Measurements from ENCODE around the gene GPRC5C. TPM values are rescaled to one million over a fixed set of nuclear protein-coding genes. Genes with fewer than 3 reads are reported as not detected.

The GPRC5C gene
- total RNA-seq, 4 donors from 2014 or later = 11.5 to 29.0 (median 16.0) TPM

- TF ChIP-seq CTCF (IDR thresholded peaks at IDR 0.05) = no peak
- DNase-seq (ENCODE audit: low spot score) (no peak), ATAC-seq (ENCODE audit: low FRiP score) (no peak)
Observed at GRCh38 chr17:74389937-74390679, 41.8 kb upstream of the GPRC5C start.

DNA sequence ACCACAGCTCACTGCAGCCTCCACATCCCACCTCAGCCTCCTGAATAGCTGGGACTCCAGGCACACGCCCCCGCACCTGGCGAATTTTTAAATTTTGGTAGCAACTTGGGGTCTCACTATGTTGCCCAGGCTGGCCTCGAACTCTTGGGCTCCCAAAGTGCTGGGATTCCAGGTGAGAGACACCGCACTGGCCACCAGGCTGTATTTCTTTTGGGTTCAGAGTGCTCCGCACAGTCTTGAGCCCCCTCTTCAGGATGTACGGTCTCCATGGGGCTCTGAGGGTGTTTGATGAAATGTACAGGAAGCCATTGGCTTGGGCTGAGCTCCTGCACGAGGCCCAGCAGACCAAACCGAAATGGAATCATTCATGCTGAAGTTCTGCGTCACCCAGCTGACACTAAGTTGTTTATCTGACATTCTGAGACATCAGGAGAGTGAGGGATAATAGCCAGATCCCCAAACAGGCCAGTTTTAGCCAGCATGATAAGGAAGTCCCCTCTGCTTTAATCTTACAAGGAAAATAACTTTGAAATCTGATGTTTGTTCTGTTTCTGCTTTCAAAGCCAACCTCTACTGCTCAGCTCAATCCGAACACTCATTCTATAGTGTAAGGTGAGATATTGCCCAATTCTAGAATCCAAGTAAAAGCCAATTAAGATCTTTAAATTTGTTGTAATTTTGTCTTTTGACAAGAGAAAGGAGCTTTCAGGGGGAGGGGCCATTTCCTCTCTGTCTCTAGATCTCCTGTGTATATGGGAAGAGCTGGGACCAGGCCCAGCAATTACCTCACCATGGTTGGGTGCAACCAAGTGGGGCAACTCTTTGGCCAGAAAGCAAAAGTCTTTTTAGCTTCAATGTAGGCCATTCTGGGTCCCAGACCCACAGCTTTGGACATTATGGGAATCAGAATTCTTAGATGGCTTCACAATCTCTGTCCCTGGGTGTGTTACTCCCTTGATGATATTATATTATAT, 40.9 kb upstream of the GPRC5C start:
- ATAC-seq (ENCODE audit: low FRiP score) (no peak), DNase-seq (ENCODE audit: low spot score) (no peak)
- TF ChIP-seq CTCF (IDR thresholded peaks at IDR 0.05) = no peak

GRCh38 chr17:74391771-74392170, 40.1 kb upstream of the GPRC5C start:
- TF ChIP-seq CTCF (IDR thresholded peaks at IDR 0.05) = no peak
- no peak for DNase-seq (ENCODE audit: low spot score)
- ATAC-seq (ENCODE audit: low FRiP score) = no peak

- no peak for TF ChIP-seq CTCF (IDR thresholded peaks at IDR 0.05)
- no peak for DNase-seq (ENCODE audit: low spot score)
- ATAC-seq (ENCODE audit: low FRiP score) = no peak
Observed at GRCh38 chr17:74392848-74393247, 39.0 kb upstream of the GPRC5C start.

GRCh38 chr17:74393346-74393942, 38.4 kb upstream of the GPRC5C start:
- no peak for TF ChIP-seq CTCF (IDR thresholded peaks at IDR 0.05)
- ATAC-seq (ENCODE audit: low FRiP score) = peak; percentile 70

DNA sequence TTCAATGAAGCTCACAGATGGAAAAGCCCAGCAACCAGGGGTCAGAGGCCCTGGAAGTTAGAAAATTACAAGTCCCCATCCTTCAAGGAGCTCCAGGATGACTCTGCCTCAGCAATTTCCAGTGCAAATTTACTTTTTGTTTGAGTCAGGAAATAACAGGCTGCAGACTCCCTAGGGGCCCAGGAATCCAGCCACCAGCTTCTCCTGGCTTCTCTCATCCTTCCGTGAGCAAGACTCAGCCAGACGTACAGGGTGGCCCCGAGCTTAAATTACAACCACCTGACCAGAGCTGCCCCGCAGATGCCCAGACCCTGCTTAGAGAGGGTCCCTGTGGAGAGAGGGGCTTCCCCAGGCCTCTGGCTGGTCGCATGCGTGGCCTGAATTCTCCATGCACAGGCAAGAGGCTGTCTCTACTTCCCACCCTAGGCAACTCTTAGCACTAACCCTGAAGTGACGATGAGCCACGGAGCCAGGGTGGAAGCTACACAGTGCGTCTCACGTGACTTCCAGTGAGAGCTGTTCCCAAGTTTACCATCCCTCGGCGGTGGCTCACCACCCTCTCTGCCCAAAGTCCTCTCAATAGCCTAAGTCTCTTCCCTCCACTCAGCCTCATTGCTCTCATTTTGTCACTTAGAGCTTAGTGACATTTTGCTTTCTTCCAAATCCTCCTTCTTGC, 37.5 kb upstream of the GPRC5C start:
- ATAC-seq (ENCODE audit: low FRiP score) (no peak), DNase-seq (ENCODE audit: low spot score) (no peak)
- TF ChIP-seq CTCF (IDR thresholded peaks at IDR 0.05) = no peak

More at GRCh38 chr17:74393346-74393942, 38.4 kb upstream of the GPRC5C start:
- no peak for DNase-seq (ENCODE audit: low spot score)
